GM04503 (cell line): ENCODE data around the gene ZNF648.
"Not testable (repeated sequence)": the region's sequence is repeated elsewhere in the genome, so short reads cannot be mapped to it uniquely, and the experiment has no call there.

ENCODE experiments used
- DNase-seq: peaks from one replicate; pipeline ENCODE4 v3.0.0-alpha.2; 2012; ENCODE audit warnings: low read depth

The ZNF648 gene

GRCh38 chr1:182061594-182061993 lies at the start of gene ZNF648:
Gene ZNF648, minus strand, starts transcription at chr1:182061712. Its CDS starts 3,702 bp downstream, at chr1:182058010.
- DNase-seq = no peak

- DNase-seq = no peak
These were observed 49.1 kb upstream of the ZNF648 start for GRCh38 chr1:182110635-182111034.

- no peak for DNase-seq
These were observed 48.3 kb upstream of the ZNF648 start for GRCh38 chr1:182109771-182110170.

- no peak for DNase-seq
These were observed 45.7 kb upstream of the ZNF648 start for GRCh38 chr1:182107209-182107608.

- no peak for DNase-seq
These were observed 40.5 kb upstream of the ZNF648 start for GRCh38 chr1:182102043-182102416.

- DNase-seq = no peak
These were observed 40.0 kb upstream of the ZNF648 start for GRCh38 chr1:182101415-182102042.

- DNase-seq = no peak
These were observed 36.8 kb upstream of the ZNF648 start for GRCh38 chr1:182098301-182098700.

- DNase-seq = no peak
These were observed 34.4 kb upstream of the ZNF648 start for GRCh38 chr1:182095946-182096345.

GRCh38 chr1:182094514-182095005 lies 33.0 kb upstream of the ZNF648 start:
- not testable (repeated sequence) for DNase-seq

- DNase-seq = no peak
These were observed 32.3 kb upstream of the ZNF648 start for GRCh38 chr1:182093781-182094180.

GRCh38 chr1:182092336-182092735 lies 30.8 kb upstream of the ZNF648 start:
- no peak for DNase-seq

- no peak for DNase-seq
These were observed 29.6 kb upstream of the ZNF648 start for GRCh38 chr1:182091083-182091482.

GRCh38 chr1:182087719-182088350 lies 26.3 kb upstream of the ZNF648 start:
- DNase-seq = no peak

- DNase-seq = no peak
These were observed 25.8 kb upstream of the ZNF648 start for GRCh38 chr1:182087304-182087703.

- DNase-seq = no peak
These were observed 25.1 kb upstream of the ZNF648 start for GRCh38 chr1:182086620-182087019.

- DNase-seq = no peak
These were observed 24.6 kb upstream of the ZNF648 start for GRCh38 chr1:182086136-182086535.

GRCh38 chr1:182085726-182086125 lies 24.2 kb upstream of the ZNF648 start:
- no peak for DNase-seq

GRCh38 chr1:182084487-182085316 lies 23.2 kb upstream of the ZNF648 start:
- DNase-seq = peak; percentile 30

- no peak for DNase-seq
These were observed 22.5 kb upstream of the ZNF648 start for GRCh38 chr1:182083851-182084486.

- DNase-seq = peak; percentile 5
These were observed 19.6 kb upstream of the ZNF648 start for GRCh38 chr1:182080955-182081582.

- DNase-seq = no peak
These were observed 18.5 kb upstream of the ZNF648 start for GRCh38 chr1:182080040-182080439.

GRCh38 chr1:182071924-182072323 lies 10.4 kb upstream of the ZNF648 start:
- DNase-seq = no peak
